HCT116 (cell line): ENCODE data around the gene ABHD2. TPM values are rescaled to one million over a fixed set of nuclear protein-coding genes. Genes with fewer than 3 reads are reported as not detected.

Experiments
- ATAC-seq: fragments of 200-7000 bp; cut with Tn5 transposase; 2 replicates; pipeline ENCODE4 v1.9.1; 2020; ENCODE audit warnings: mild to moderate bottlenecking, moderate library complexity
- BruUV-seq: library from RNA; stranded (reverse); fragments of 400-500 nt; replicated peaks from 2 replicates; lab custom pipeline; 2021; lab: Mats Ljungman, UMichigan
- CTCF ChIA-PET: fragments of 300-600 bp; sonication (Branson Sonifier 250); formaldehyde crosslinking; loops from one replicate; lab custom pipeline; 2021; ENCODE audit warnings: antibody characterized with exemption; lab: Charles Lee
- POLR2A ChIA-PET: fragments of 300-600, 350-600 bp; sonication (Branson Sonifier 250); formaldehyde crosslinking; loops from one replicate; lab custom pipeline; 2021; ENCODE audit warnings: antibody characterized with exemption; lab: Charles Lee
- RAD21 ChIA-PET, 2 experiments: fragments of 300-600 bp; sonication (Branson Sonifier 250); formaldehyde crosslinking; loops; one replicate each; lab custom pipeline; 2023; ENCODE audit warnings: low total read pairs in 2 of 2; ENCODE audit not compliant: uncharacterized antibody in 2 of 2, unreplicated experiment in 2 of 2, low non-redundant PET in 1 of 2; lab: Charles Lee
- DNase-seq: peaks from one replicate; pipeline ENCODE4 v3.0.0-alpha.2; 2010; ENCODE audit warnings: low read depth, low spot score
- H2AFZ ChIP-seq: fragments of 200-600 bp; shearing (Covaris generic), sonication (generic); 2 replicates; pipeline ENCODE4 v1.6.1; 2017; ENCODE audit warnings: low read depth, mixed run types, mixed read lengths, antibody characterized with exemption, low read length; ENCODE audit not compliant: poor library complexity, severe bottlenecking
- H3K27ac ChIP-seq: 2 replicates; pipeline ENCODE4 v1.5.1; 2012; ENCODE audit warnings: low read depth, low read length
- H3K27me3 ChIP-seq: fragments of 200-600 bp; sonication (generic); 2 replicates; pipeline ENCODE4 v1.6.1; 2016; ENCODE audit warnings: mixed run types, low read length, mixed read lengths; ENCODE audit not compliant: insufficient read depth
- H3K36me3 ChIP-seq, 2 experiments: fragments of 200-500 bp in 1 of 2; fragments of 200-600 bp in 1 of 2; sonication (Bioruptor generic) in 1 of 2; sonication (generic) in 1 of 2; 2 replicates each; pipeline versions ENCODE4 v1.5.1 to v1.6.1; 2014 to 2016; ENCODE audit warnings: low read length in 2 of 2, inconsistent platforms in 1 of 2, mixed read lengths in 1 of 2, mixed run types in 1 of 2; ENCODE audit not compliant: insufficient read depth in 2 of 2, control insufficient read depth in 1 of 2
- H3K4me1 ChIP-seq, 2 experiments: fragments of 200-600 bp in 1 of 2; sonication (generic) in 1 of 2; 2 replicates each; pipeline versions ENCODE4 v1.5.1 to v1.6.1; 2012 to 2017; ENCODE audit warnings: low read length in 2 of 2, inconsistent platforms in 1 of 2, mild to moderate bottlenecking in 1 of 2, mixed read lengths in 1 of 2, mixed run types in 1 of 2, moderate library complexity in 1 of 2; ENCODE audit not compliant: insufficient read depth in 2 of 2, control insufficient read depth in 1 of 2
- H3K4me2 ChIP-seq: fragments of 200-600 bp; sonication (generic); 2 replicates; pipeline ENCODE4 v1.6.1; 2017; ENCODE audit warnings: mixed run types, low read length, mixed read lengths
- H3K4me3 ChIP-seq, 2 experiments: fragments of 200-600 bp in 1 of 2; sonication (generic) in 1 of 2; replicated peaks in 1 of 2; 2 replicates each; pipeline ENCODE4 v1.5.1; 2011 to 2016; ENCODE audit warnings: low read length in 2 of 2, control low read depth in 1 of 2, low read depth in 1 of 2, mild to moderate bottlenecking in 1 of 2, mixed read lengths in 1 of 2, mixed run types in 1 of 2
- H3K79me2 ChIP-seq: fragments of 200-600 bp; sonication (generic); 2 replicates; pipeline ENCODE4 v1.6.1; 2017; ENCODE audit warnings: mild to moderate bottlenecking, mixed run types, low read length, moderate library complexity, mixed read lengths; ENCODE audit not compliant: insufficient read depth
- H3K9ac ChIP-seq: fragments of 200-600 bp; sonication (generic); 2 replicates; pipeline ENCODE4 v1.6.1; 2016; ENCODE audit warnings: low read length, mixed read lengths
- H3K9me2 ChIP-seq: fragments of 200-600 bp; sonication (generic), shearing (Covaris generic); 2 replicates; pipeline ENCODE4 v1.6.1; 2017; ENCODE audit warnings: mixed run types, mild to moderate bottlenecking, moderate library complexity; ENCODE audit not compliant: insufficient read depth
- H3K9me3 ChIP-seq, 2 experiments: fragments of 200-500 bp in 1 of 2; fragments of 200-600 bp in 1 of 2; sonication (Bioruptor generic) in 1 of 2; sonication (generic) in 1 of 2; 2 replicates each; pipeline ENCODE4 v1.6.1; 2014 to 2017; ENCODE audit warnings: low read length in 2 of 2, mixed read lengths in 2 of 2, inconsistent platforms in 1 of 2, low read depth in 1 of 2, mild to moderate bottlenecking in 1 of 2, mixed run types in 1 of 2, moderate library complexity in 1 of 2; ENCODE audit not compliant: control insufficient read depth in 1 of 2, insufficient read depth in 1 of 2
- H4K20me1 ChIP-seq: fragments of 200-600 bp; sonication (generic), shearing (Covaris generic); 2 replicates; pipeline ENCODE4 v1.6.1; 2017; ENCODE audit warnings: mixed run types, mild to moderate bottlenecking, moderate library complexity; ENCODE audit not compliant: insufficient read depth
- EGR1 ChIP-seq: IDR thresholded peaks from 2 replicates; pipeline ENCODE4 v1.6.1; 2012; ENCODE audit warnings: low read depth
- ELF1 ChIP-seq: IDR thresholded peaks from 2 replicates; pipeline ENCODE4 v1.6.1; 2012; ENCODE audit warnings: low read depth, borderline replicate concordance
- EZH2phosphoT487 ChIP-seq: fragments of 200-600 bp; IDR thresholded peaks from 2 replicates; pipeline ENCODE4 v1.6.1; 2018; ENCODE audit warnings: antibody characterized with exemption, borderline replicate concordance
- FOSL1 ChIP-seq: IDR thresholded peaks from 2 replicates; pipeline ENCODE4 v1.6.1; 2012; ENCODE audit warnings: low read depth
- JUND ChIP-seq: IDR thresholded peaks from 2 replicates; pipeline ENCODE4 v1.6.1; 2012
- POLR2A ChIP-seq: IDR thresholded peaks from 2 replicates; pipeline ENCODE4 v1.7.0; 2011; ENCODE audit warnings: borderline replicate concordance; ENCODE audit not compliant: insufficient read depth, insufficient read length; ENCODE audit errors: extremely low read depth
- POLR2AphosphoS5 ChIP-seq: IDR thresholded peaks from 2 replicates; pipeline ENCODE4 v1.6.1; 2011; ENCODE audit warnings: mild to moderate bottlenecking, low read depth, low read length, moderate library complexity
- RAD21 ChIP-seq: IDR thresholded peaks from 2 replicates; pipeline ENCODE4 v1.6.1; 2012; ENCODE audit warnings: low read depth, mild to moderate bottlenecking
- SIN3A ChIP-seq: IDR thresholded peaks from 2 replicates; pipeline ENCODE4 v1.6.1; 2012; ENCODE audit warnings: low read depth
- SP1 ChIP-seq: IDR thresholded peaks from 2 replicates; pipeline ENCODE4 v1.6.1; 2012; ENCODE audit warnings: low read depth
- SRF ChIP-seq: IDR thresholded peaks from 2 replicates; pipeline ENCODE4 v1.6.1; 2012; ENCODE audit warnings: low read depth
- ZFX ChIP-seq: fragments of 450-650 bp; IDR thresholded peaks from 2 replicates; pipeline ENCODE4 v1.6.1; 2017
- ZNF274 ChIP-seq: fragments of 200-500 bp; sonication (Bioruptor generic); IDR thresholded peaks from 2 replicates; pipeline ENCODE4 v1.6.1; 2014; ENCODE audit warnings: mild to moderate bottlenecking, low read depth, low read length, inconsistent platforms
- intact Hi-C: fragments of 100-400 bp; cut with micrococcal nuclease; formaldehyde crosslinking; loops from 2 replicates; pipeline ENCODE4 v1.10.0; 2022
- total RNA-seq: library from RNA; stranded (reverse); gene quantifications from one replicate; pipeline ENCODE4 v1.2.1, GENCODE V29; 2021; ENCODE audit not compliant: unreplicated experiment
- TF ChIP-seq, protein P1 (sequence below), 3 experiments: fragments of 200-600 bp in 1 of 3; sonication (generic) in 1 of 3; IDR thresholded peaks in 2 of 3; conservative IDR thresholded peaks in 1 of 3; 2 replicates each; pipeline ENCODE4 v1.5.1; 2012 to 2017; ENCODE audit warnings: low read depth in 2 of 3, low read length in 2 of 3, antibody characterized with exemption in 1 of 3, borderline replicate concordance in 1 of 3, control low read depth in 1 of 3, mild to moderate bottlenecking in 1 of 3, mixed read lengths in 1 of 3, mixed run types in 1 of 3, moderate library complexity in 1 of 3; ENCODE audit not compliant: insufficient read depth in 1 of 3
- TF ChIP-seq, protein P2 (sequence below): IDR thresholded peaks from 2 replicates; pipeline ENCODE4 v1.6.1; 2012

ABHD2 gene
- total RNA-seq, 1 experiment from 2014 or later, result 40.8 TPM

DNA sequence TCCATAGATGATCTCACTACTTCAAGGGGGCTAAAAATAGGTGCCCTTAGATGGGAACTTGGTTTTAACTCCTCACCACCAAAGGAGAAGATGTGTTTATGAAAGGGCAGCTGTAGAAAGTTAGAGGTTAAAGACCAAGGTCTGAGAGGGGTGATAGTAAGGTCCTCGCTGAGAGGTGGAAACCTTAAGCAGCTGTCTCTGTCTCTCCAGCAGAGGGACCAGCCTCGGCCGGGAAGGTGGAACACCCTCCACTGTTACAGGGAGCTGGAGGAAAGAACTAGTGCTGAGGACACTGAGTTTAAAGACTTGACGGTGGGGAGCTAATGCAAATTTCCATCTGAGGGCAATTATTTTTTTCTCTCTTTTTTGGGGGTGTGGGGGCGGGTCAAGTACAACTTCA is 142.0 kb downstream of the ABHD2 start:
- TF ChIP-seq JUND, result no peak
- TF ChIP-seq, protein P1, sequence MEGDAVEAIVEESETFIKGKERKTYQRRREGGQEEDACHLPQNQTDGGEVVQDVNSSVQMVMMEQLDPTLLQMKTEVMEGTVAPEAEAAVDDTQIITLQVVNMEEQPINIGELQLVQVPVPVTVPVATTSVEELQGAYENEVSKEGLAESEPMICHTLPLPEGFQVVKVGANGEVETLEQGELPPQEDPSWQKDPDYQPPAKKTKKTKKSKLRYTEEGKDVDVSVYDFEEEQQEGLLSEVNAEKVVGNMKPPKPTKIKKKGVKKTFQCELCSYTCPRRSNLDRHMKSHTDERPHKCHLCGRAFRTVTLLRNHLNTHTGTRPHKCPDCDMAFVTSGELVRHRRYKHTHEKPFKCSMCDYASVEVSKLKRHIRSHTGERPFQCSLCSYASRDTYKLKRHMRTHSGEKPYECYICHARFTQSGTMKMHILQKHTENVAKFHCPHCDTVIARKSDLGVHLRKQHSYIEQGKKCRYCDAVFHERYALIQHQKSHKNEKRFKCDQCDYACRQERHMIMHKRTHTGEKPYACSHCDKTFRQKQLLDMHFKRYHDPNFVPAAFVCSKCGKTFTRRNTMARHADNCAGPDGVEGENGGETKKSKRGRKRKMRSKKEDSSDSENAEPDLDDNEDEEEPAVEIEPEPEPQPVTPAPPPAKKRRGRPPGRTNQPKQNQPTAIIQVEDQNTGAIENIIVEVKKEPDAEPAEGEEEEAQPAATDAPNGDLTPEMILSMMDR (IDR thresholded peaks at IDR 0.05 in 2 of 3, conservative IDR thresholded peaks at IDR 0.05 in 1 of 3; ENCODE audit: borderline replicate concordance in 1 of 3, insufficient read depth in 1 of 3, low read depth in 2 of 3, low read length in 2 of 3), result peak in 2 of 3 experiments; percentile 13 to 21; a peak in 1 of 6 replicates
- TF ChIP-seq, protein P2, sequence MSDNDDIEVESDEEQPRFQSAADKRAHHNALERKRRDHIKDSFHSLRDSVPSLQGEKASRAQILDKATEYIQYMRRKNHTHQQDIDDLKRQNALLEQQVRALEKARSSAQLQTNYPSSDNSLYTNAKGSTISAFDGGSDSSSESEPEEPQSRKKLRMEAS, result no peak
- no peak for TF ChIP-seq ELF1
- Histone ChIP-seq H2AFZ (no peak overlapping the region), H3K27ac (no peak overlapping the region), H3K9ac (no peak overlapping the region), H3K9me2 (no peaks in the 10 kb centered on the region), H4K20me1 (no peaks in the 10 kb centered on the region), H3K4me3 (no peak overlapping the region), H3K9me3 (no peaks in the 10 kb centered on the region), H3K36me3 (no peaks in the 10 kb centered on the region), H3K4me1 (peaks cover 0 to 8% of the 10 kb centered on the region in 2 experiments; a peak in 1 of 4 replicates), H3K27me3 (no peaks in the 10 kb centered on the region), H3K4me2 (no peak overlapping the region), H3K79me2 (no peaks in the 10 kb centered on the region)
- no TSS peak for BruUV-seq
- ChIA-PET RAD21 (interaction anchor here in 1 of 2 experiments (0.6 kb wide), 1 partner anchor 103 kb away, joined by 3 read pairs; no protein-coding TSS in a partner anchor), POLR2A (interaction anchor here (0.6 kb wide), 1 partner anchor 46 kb away, joined by 3 read pairs; no protein-coding TSS in a partner anchor), CTCF (interaction anchor here (1.2 kb wide), 1 partner anchor 23 kb away, joined by 6 read pairs; no protein-coding TSS in a partner anchor)
- intact Hi-C loops, result no loop called here
- DNase-seq (no peak), ATAC-seq (peak; percentile 61)

DNA sequence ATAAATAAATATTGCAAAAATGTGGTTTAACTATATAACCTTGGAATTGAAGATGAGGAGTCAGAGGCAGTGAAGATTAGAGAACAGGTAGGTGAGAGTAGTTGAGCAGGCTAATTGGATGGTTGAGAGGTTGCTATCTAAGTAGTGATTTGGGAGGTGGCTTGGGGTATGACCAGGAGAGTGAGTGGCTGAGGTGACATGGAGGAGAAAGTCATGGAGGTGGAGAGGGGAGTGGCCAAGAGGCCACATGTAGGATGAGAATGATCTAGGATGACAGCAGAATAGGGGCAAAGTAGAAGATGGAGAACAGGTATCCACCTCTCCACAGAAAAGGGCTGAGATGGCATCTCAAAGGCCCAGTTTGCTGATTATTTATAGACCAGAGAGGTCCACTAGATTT is 143.6 kb downstream of the ABHD2 start:
- Histone ChIP-seq H3K79me2 (no peaks in the 10 kb centered on the region), H3K4me1 (peaks cover 0 to 4% of the 10 kb centered on the region in 2 experiments; a peak in 1 of 4 replicates), H3K36me3 (no peaks in the 10 kb centered on the region), H4K20me1 (no peaks in the 10 kb centered on the region), H3K27me3 (no peaks in the 10 kb centered on the region), H3K9me2 (no peaks in the 10 kb centered on the region), H3K9ac (no peak overlapping the region), H3K27ac (no peak overlapping the region), H2AFZ (no peak overlapping the region), H3K4me2 (no peak overlapping the region), H3K4me3 (no peak overlapping the region), H3K9me3 (no peaks in the 10 kb centered on the region)
- POLR2A ChIA-PET, result no interaction called here
- intact Hi-C loops, result no loop called here
- CTCF ChIA-PET, result no interaction called here
- DNase-seq (no peak), ATAC-seq (no peak)
- RAD21 ChIA-PET, result no interaction called here
- BruUV-seq, result no TSS peak
- TF ChIP-seq ZNF274 (no peak), SIN3A (no peak), SP1 (no peak), EGR1 (no peak), POLR2A (no peak), JUND (no peak), FOSL1 (no peak), ZFX (no peak), SRF (no peak), ELF1 (no peak), POLR2AphosphoS5 (no peak), EZH2phosphoT487 (no peak), RAD21 (no peak)
- TF ChIP-seq, protein P2, result no peak
